Endothelial cell of umbilical vein (primary cell): ENCODE data around the gene SLC2A2. TPM values are rescaled to one million over a fixed set of nuclear protein-coding genes. Genes with fewer than 3 reads are reported as not detected.
A peak's percentile ranks its signal among the peaks of the same experiment; 100 is the strongest.

Source experiments
- BruUV-seq: library from RNA; stranded (reverse); fragments of 400-500 nt; replicated peaks from 2 replicates; lab custom pipeline; 2021; lab: Mats Ljungman, UMichigan
- CTCF ChIA-PET: fragments of 300-600, 350-600 bp; sonication (Branson Sonifier 250); formaldehyde crosslinking; loops from one replicate; lab custom pipeline; 2021; ENCODE audit warnings: antibody characterized with exemption, inconsistent platforms; lab: Charles Lee
- POLR2A ChIA-PET: fragments of 300-600, 350-600 bp; sonication (Branson Sonifier 250); formaldehyde crosslinking; loops from one replicate; lab custom pipeline; 2021; ENCODE audit warnings: antibody characterized with exemption, inconsistent platforms; lab: Charles Lee
- DNase-seq: peaks from one replicate; pipeline ENCODE4 v3.0.0-alpha.2; 2011; ENCODE audit warnings: low read depth, low spot score
- FAIRE-seq: peaks from 2 replicates; lab custom pipeline; 2011; peaks lifted over from hg19 to GRCh38; lab: Jason Lieb, UNC
- H2AFZ ChIP-seq: 2 replicates; pipeline ENCODE4 v1.6.0; 2012; ENCODE audit warnings: low read depth, low read length, control low read depth, inconsistent platforms
- H3K27ac ChIP-seq: 2 replicates; pipeline ENCODE4 v1.5.1; 2011; ENCODE audit warnings: low read depth, mild to moderate bottlenecking, control low read depth, low read length, moderate library complexity; ENCODE audit not compliant: insufficient read depth
- H3K27me3 ChIP-seq, 2 experiments: 2 replicates each; pipeline versions ENCODE4 v1.6.0 to v1.6.1; 2011; ENCODE audit warnings: low read length in 2 of 2, mixed read lengths in 1 of 2; ENCODE audit not compliant: control insufficient read depth in 2 of 2, insufficient read depth in 2 of 2
- H3K36me3 ChIP-seq, 2 experiments: 2 replicates in 1 of 2; 3 replicates in 1 of 2; pipeline ENCODE4 v1.5.1; 2011; ENCODE audit warnings: low read length in 2 of 2, mild to moderate bottlenecking in 1 of 2, moderate library complexity in 1 of 2; ENCODE audit not compliant: control insufficient read depth in 2 of 2, insufficient read depth in 2 of 2; ENCODE audit errors: extremely low read depth in 1 of 2
- H3K4me1 ChIP-seq: 3 replicates; pipeline ENCODE4 v1.5.1; 2011; ENCODE audit warnings: mild to moderate bottlenecking, low read length; ENCODE audit not compliant: control insufficient read depth, insufficient read depth; ENCODE audit errors: extremely low read depth
- H3K4me2 ChIP-seq: 2 replicates; pipeline ENCODE4 v1.6.1; 2011; ENCODE audit warnings: low read length, control low read depth, mixed read lengths; ENCODE audit not compliant: insufficient read depth
- H3K4me3 ChIP-seq, 3 experiments: fragments of 200-600 bp in 1 of 3; sonication (generic), shearing (Covaris generic) in 1 of 3; replicated peaks in 1 of 3; 2 replicates each; pipeline ENCODE4 v1.5.1; 2011 to 2016; ENCODE audit warnings: control low read depth in 3 of 3, low read length in 3 of 3, mild to moderate bottlenecking in 2 of 3, inconsistent platforms in 1 of 3, low read depth in 1 of 3, moderate library complexity in 1 of 3; ENCODE audit not compliant: insufficient read depth in 1 of 3
- H3K79me2 ChIP-seq: 2 replicates; pipeline ENCODE4 v1.6.0; 2012; ENCODE audit warnings: low read length, inconsistent platforms; ENCODE audit not compliant: control insufficient read depth, insufficient read depth
- H3K9ac ChIP-seq: replicated peaks from 2 replicates; pipeline ENCODE3; 2011; ENCODE audit warnings: low read length, control low read depth; ENCODE audit not compliant: insufficient read depth; ENCODE audit errors: extremely low read depth
- H3K9me1 ChIP-seq: replicated peaks from 3 replicates; pipeline ENCODE4 v1.6.0; 2011; ENCODE audit warnings: mild to moderate bottlenecking, low read length; ENCODE audit not compliant: control insufficient read depth, insufficient read depth; ENCODE audit errors: extremely low read depth
- H3K9me3 ChIP-seq: replicated peaks from 2 replicates; pipeline ENCODE4 v1.5.1; 2012; ENCODE audit warnings: low read length, inconsistent platforms; ENCODE audit not compliant: control insufficient read depth, insufficient read depth
- H4K20me1 ChIP-seq: replicated peaks from 2 replicates; pipeline ENCODE3; 2011; ENCODE audit warnings: mild to moderate bottlenecking, low read length; ENCODE audit not compliant: control insufficient read depth, insufficient read depth; ENCODE audit errors: extremely low read depth
- CTCF ChIP-seq, 2 donors: IDR thresholded peaks; 1 replicate in 1 of 2; 2 replicates in 1 of 2; pipeline ENCODE4 v1.5.1; 2011; ENCODE audit warnings: low read length in 2 of 2, mild to moderate bottlenecking in 2 of 2, moderate library complexity in 2 of 2, control low read depth in 1 of 2, inconsistent platforms in 1 of 2, low read depth in 1 of 2; ENCODE audit not compliant: insufficient read depth in 1 of 2; ENCODE audit errors: extremely low read depth in 1 of 2
- EZH2 ChIP-seq: IDR thresholded peaks from 2 replicates; pipeline ENCODE4 v1.6.1; 2012; ENCODE audit warnings: borderline replicate concordance, low read depth, mild to moderate bottlenecking, moderate library complexity, low read length, inconsistent platforms; ENCODE audit not compliant: severe bottlenecking
- FOS ChIP-seq: IDR thresholded peaks from 2 replicates; pipeline ENCODE4 v1.6.1; 2011; ENCODE audit warnings: mild to moderate bottlenecking, low read length, moderate library complexity, borderline replicate concordance; ENCODE audit not compliant: insufficient read depth
- GATA2 ChIP-seq: IDR thresholded peaks from 2 replicates; pipeline ENCODE4 v1.7.0; 2011; ENCODE audit warnings: low read depth, mild to moderate bottlenecking, moderate library complexity, mixed read lengths, low read length; ENCODE audit not compliant: insufficient read length, insufficient read depth
- JUN ChIP-seq: IDR thresholded peaks from 2 replicates; pipeline ENCODE4 v1.6.1; 2011; ENCODE audit warnings: borderline replicate concordance, low read depth; ENCODE audit not compliant: insufficient read length, insufficient read depth
- MAX ChIP-seq: IDR thresholded peaks from 2 replicates; pipeline ENCODE4 v1.6.1; 2011; ENCODE audit not compliant: insufficient read depth, insufficient read length
- MYC ChIP-seq: IDR thresholded peaks from one replicate; pipeline ENCODE4 v1.6.1; 2011; ENCODE audit warnings: mild to moderate bottlenecking, low read depth, low read length
- POLR2A ChIP-seq: IDR thresholded peaks from 2 replicates; pipeline ENCODE4 v1.6.1; 2012; ENCODE audit warnings: low read depth, mild to moderate bottlenecking, control low read depth, low read length
- POLR2AphosphoS5 ChIP-seq: IDR thresholded peaks from 2 replicates; pipeline ENCODE4 v1.6.1; 2012; ENCODE audit warnings: low read depth, mild to moderate bottlenecking, control low read depth, low read length, moderate library complexity; ENCODE audit not compliant: insufficient read depth
- dilution Hi-C: fragments of 300-500 bp; cut with MboI; formaldehyde crosslinking; loops from one replicate; pipeline ENCODE4 v1.15.0; 2019; ENCODE audit warnings: low sequenced_read_pairs; ENCODE audit not compliant: extremely low pct_ligation_motif_present
- intact Hi-C: fragments of 100-400 bp; cut with micrococcal nuclease; formaldehyde crosslinking; loops from one replicate; pipeline ENCODE4 v1.10.0; 2022
- polyA plus RNA-seq, 4 experiments: library from polyadenylated mRNA; depleted of rRNA in 3 of 4; stranded (reverse) in 3 of 4; unstranded in 1 of 4; fragments of >200 nt; gene quantifications; 2 replicates each; pipeline versions ENCODE4 v1.2.1 to v1.2.3, GENCODE V29; 2011 to 2012; ENCODE audit warnings: missing spikeins in 1 of 4
- total RNA-seq: library from RNA; stranded (reverse); gene quantifications from 2 replicates; pipeline ENCODE4 v1.2.3, GENCODE V29; 2021

Gene SLC2A2
- total and polyA plus RNA-seq, 2 donors (not counting 3 experiments of a cell fraction or from before 2014, with no cell fraction given) = not detected

- Histone ChIP-seq H3K4me2 (no peak overlapping the region), H3K79me2 (no peaks in the 10 kb centered on the region), H3K27me3 (no peaks in the 10 kb centered on the region), H3K9me3 (no peaks in the 10 kb centered on the region), H3K4me1 (no peaks in the 10 kb centered on the region), H4K20me1 (no peaks in the 10 kb centered on the region), H3K27ac (no peak overlapping the region), H3K36me3 (no peaks in the 10 kb centered on the region), H2AFZ (no peak overlapping the region), H3K4me3 (no peak overlapping the region), H3K9me1 (no peaks in the 10 kb centered on the region), H3K9ac (no peak overlapping the region)
- BruUV-seq = no TSS peak
- peak; percentile 75 for FAIRE-seq
- peak; percentile 67 for DNase-seq
- ChIA-PET POLR2A (no interaction called here), CTCF (interaction anchor here (0.6 to 3.3 kb wide), 26 partner anchors 9 to 784 kb away, joined by 3 to 56 read pairs (median 4); partner anchors contain the start of gene SLC2A2)
- intact Hi-C loops (loop anchor here (1.0 to 5.0 kb wide), 6 partner anchors 89 to 781 kb away; partner anchors contain the start of gene TNIK), dilution Hi-C loops (no loop called here)
- TF ChIP-seq GATA2 (no peak), CTCF (IDR thresholded peaks at IDR 0.05; ENCODE audit: extremely low read depth in 1 of 2, insufficient read depth in 1 of 2, low read depth in 1 of 2, low read length in 2 of 2) (peak; percentile 58 to 63), JUN (no peak)
Observed at GRCh38 chr3:171049861-171050444, 23.4 kb upstream of the SLC2A2 start.

- Histone ChIP-seq H3K9me3 (no peaks in the 10 kb centered on the region), H3K4me2 (no peak overlapping the region), H3K27ac (no peak overlapping the region), H4K20me1 (no peaks in the 10 kb centered on the region), H3K79me2 (no peaks in the 10 kb centered on the region), H3K4me3 (no peak overlapping the region), H3K27me3 (no peaks in the 10 kb centered on the region), H3K9me1 (no peaks in the 10 kb centered on the region), H3K9ac (no peak overlapping the region), H3K36me3 (no peaks in the 10 kb centered on the region), H3K4me1 (no peaks in the 10 kb centered on the region), H2AFZ (no peak overlapping the region)
- intact Hi-C loops (loop anchor here (5.0 kb wide), 1 partner anchor 116 kb away; no protein-coding TSS in a partner anchor), dilution Hi-C loops (no loop called here)
- FAIRE-seq = no peak
- no peak for DNase-seq
- POLR2A ChIA-PET = no interaction called here
- TF ChIP-seq CTCF (IDR thresholded peaks at IDR 0.05; ENCODE audit: extremely low read depth in 1 of 2, insufficient read depth in 1 of 2, low read depth in 1 of 2, low read length in 2 of 2) (no peak), EZH2 (no peak), POLR2AphosphoS5 (no peak), FOS (no peak), POLR2A (no peak), GATA2 (no peak), MYC (no peak), JUN (no peak), MAX (no peak)
- CTCF ChIA-PET = no interaction called here
- BruUV-seq = no TSS peak
Observed at GRCh38 chr3:171046760-171047159, 20.2 kb upstream of the SLC2A2 start.
